Tibial nerve (tissue), 4 donors: ENCODE measurements around the gene LRP8. TPM values are rescaled to one million over a fixed set of nuclear protein-coding genes. Genes with fewer than 3 reads are reported as not detected.
"Not testable (repeated sequence)": the region's sequence is repeated elsewhere in the genome, so short reads cannot be mapped to it uniquely, and the experiment has no call there.

Experiments
- DNase-seq, 2 donors: peaks; one replicate each; pipeline ENCODE4 v3.0.0-alpha.2; 2019; ENCODE audit warnings: low spot score in 2 of 2
- H3K27ac ChIP-seq, 4 donors: fragments of 200-600 bp; sonication (generic) in 3 of 4; one replicate each; pipeline ENCODE4 v1.5.1; 2017 to 2019; ENCODE audit warnings: mild to moderate bottlenecking in 1 of 4
- H3K27me3 ChIP-seq, 2 donors: fragments of 200-600 bp; sonication (generic) in 1 of 2; one replicate each; pipeline versions ENCODE4 v1.5.1 to v1.6.0; 2017 to 2019
- H3K36me3 ChIP-seq, 3 donors: fragments of 200-600 bp; sonication (generic); one replicate each; pipeline ENCODE4 v1.5.1; 2018 to 2019
- H3K4me1 ChIP-seq, 4 donors: fragments of 200-600 bp; sonication (generic) in 3 of 4; one replicate each; pipeline ENCODE4 v1.5.1; 2017 to 2019
- H3K4me3 ChIP-seq, 4 donors: fragments of 200-600 bp; sonication (generic) in 3 of 4; one replicate each; pipeline ENCODE4 v1.5.1; 2017 to 2019; ENCODE audit warnings: mild to moderate bottlenecking in 1 of 4, moderate library complexity in 1 of 4
- H3K9me3 ChIP-seq, 4 donors: fragments of 200-600 bp; sonication (generic) in 3 of 4; one replicate each; pipeline ENCODE4 v1.5.1; 2017 to 2019
- CTCF ChIP-seq, 5 experiments: fragments of 200-600 bp in 3 of 5; fragments of 450-650 bp in 2 of 5; sonication (generic) in 3 of 5; IDR thresholded peaks; one replicate each; pipeline ENCODE4 v1.5.1; 2016 to 2019; ENCODE audit warnings: antibody characterized with exemption in 5 of 5, mild to moderate bottlenecking in 3 of 5, moderate library complexity in 2 of 5
- EP300 ChIP-seq, 2 donors: sonication (generic); formaldehyde crosslinking; IDR thresholded peaks; one replicate each; pipeline ENCODE4 v1.6.1; 2017; ENCODE audit warnings: antibody characterized with exemption in 2 of 2, mild to moderate bottlenecking in 1 of 2
- POLR2A ChIP-seq, 2 donors: fragments of 450-650 bp; IDR thresholded peaks; one replicate each; pipeline ENCODE4 v1.6.1; 2017; ENCODE audit warnings: antibody characterized with exemption in 2 of 2, mild to moderate bottlenecking in 2 of 2, moderate library complexity in 2 of 2
- WGBS, 2 donors: methylation state at CpG; one replicate each; pipeline ENCODE4 v1.1.5; 2018; 5-methylcytosine and 5-hydroxymethylcytosine counted together
- total RNA-seq, 4 donors: library from RNA; depleted of rRNA; stranded (reverse); fragments of >200 nt; gene quantifications; one replicate each; pipeline ENCODE4 v1.1.0, GENCODE V29; 2016

LRP8 gene
- total RNA-seq, 4 donors from 2014 or later: 2.2 to 15.0 (median 2.5) TPM

GRCh38 chr1:53284224-53285020, 43.4 kb downstream of the LRP8 start:
- H3K4me1 ChIP-seq: no peaks in the 10 kb centered on the region
- H3K9me3 ChIP-seq: no peaks in the 10 kb centered on the region
- H3K27ac ChIP-seq: no peak overlapping the region
- H3K4me3 ChIP-seq: no peak overlapping the region
- DNase-seq: no peak
- TF ChIP-seq POLR2A (IDR thresholded peaks at IDR 0.05): no peak
- TF ChIP-seq CTCF (IDR thresholded peaks at IDR 0.05): no peak
- no peak for TF ChIP-seq EP300 (IDR thresholded peaks at IDR 0.05)
- H3K36me3 ChIP-seq: no peaks in the 10 kb centered on the region
- no peaks in the 10 kb centered on the region for H3K27me3 ChIP-seq
- 96 to 97% methylated on average over 8 of the region's 8 CpGs for WGBS, 2 donors

- H3K27me3 ChIP-seq, H3K9me3 ChIP-seq, H3K36me3 ChIP-seq, H3K27ac ChIP-seq, DNase-seq, H3K4me3 ChIP-seq, H3K4me1 ChIP-seq: not testable (repeated sequence)
- WGBS, 2 donors: 89 to 93% methylated on average over 12 of the region's 12 CpGs
Observed at GRCh38 chr1:53283156-53283555, 44.7 kb downstream of the LRP8 start.

DNA sequence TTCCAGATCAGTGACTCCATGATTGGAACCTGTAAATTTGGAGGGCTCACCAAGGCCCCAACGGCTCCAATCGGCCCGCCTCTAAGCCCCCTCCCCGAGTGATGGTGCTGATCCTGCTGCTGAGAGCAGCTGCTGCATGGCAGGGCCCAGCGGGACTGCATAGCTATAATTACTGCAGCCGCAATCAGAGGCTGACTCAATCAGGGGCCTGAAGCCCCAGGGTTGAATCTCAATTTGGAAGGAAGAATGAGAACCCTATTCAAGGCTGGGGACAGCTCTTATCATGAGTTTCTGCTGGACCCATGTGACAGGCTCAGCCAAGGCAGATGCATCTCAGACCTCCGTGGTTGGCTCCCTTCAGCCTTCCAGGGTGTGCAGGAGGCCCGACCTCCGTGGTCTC, 46.7 kb downstream of the LRP8 start:
- 64 to 89% methylated on average over 3 to 5 of the region's 9 CpGs for WGBS, 2 donors
- H3K27me3 ChIP-seq: no peaks in the 10 kb centered on the region

GRCh38 chr1:53280496-53280895, 47.4 kb downstream of the LRP8 start:
- TF ChIP-seq CTCF (IDR thresholded peaks at IDR 0.05) (no peak), EP300 (IDR thresholded peaks at IDR 0.05) (no peak), POLR2A (IDR thresholded peaks at IDR 0.05) (no peak)
- peaks cover 0 to 2% (median 0%) of the 10 kb centered on the region in 3 donors for H3K36me3 ChIP-seq
- H3K27ac ChIP-seq: no peak overlapping the region
- no peaks in the 10 kb centered on the region for H3K9me3 ChIP-seq
- no peaks in the 10 kb centered on the region for H3K27me3 ChIP-seq
- 91% methylated on average over 8 of the region's 8 CpGs for WGBS, 2 donors
- H3K4me1 ChIP-seq: no peaks in the 10 kb centered on the region
- no peak for DNase-seq
- H3K4me3 ChIP-seq: no peak overlapping the region

More for the DNA sequence above, 46.7 kb downstream of the LRP8 start:
- no peaks in the 10 kb centered on the region for H3K36me3 ChIP-seq
- no peaks in the 10 kb centered on the region for H3K4me1 ChIP-seq
- TF ChIP-seq EP300 (IDR thresholded peaks at IDR 0.05): no peak
- no peak for TF ChIP-seq POLR2A (IDR thresholded peaks at IDR 0.05)
- TF ChIP-seq CTCF (IDR thresholded peaks at IDR 0.05): no peak
- H3K9me3 ChIP-seq: no peaks in the 10 kb centered on the region
- no peak overlapping the region for H3K27ac ChIP-seq
- H3K4me3 ChIP-seq: no peak overlapping the region
- no peak for DNase-seq

DNA sequence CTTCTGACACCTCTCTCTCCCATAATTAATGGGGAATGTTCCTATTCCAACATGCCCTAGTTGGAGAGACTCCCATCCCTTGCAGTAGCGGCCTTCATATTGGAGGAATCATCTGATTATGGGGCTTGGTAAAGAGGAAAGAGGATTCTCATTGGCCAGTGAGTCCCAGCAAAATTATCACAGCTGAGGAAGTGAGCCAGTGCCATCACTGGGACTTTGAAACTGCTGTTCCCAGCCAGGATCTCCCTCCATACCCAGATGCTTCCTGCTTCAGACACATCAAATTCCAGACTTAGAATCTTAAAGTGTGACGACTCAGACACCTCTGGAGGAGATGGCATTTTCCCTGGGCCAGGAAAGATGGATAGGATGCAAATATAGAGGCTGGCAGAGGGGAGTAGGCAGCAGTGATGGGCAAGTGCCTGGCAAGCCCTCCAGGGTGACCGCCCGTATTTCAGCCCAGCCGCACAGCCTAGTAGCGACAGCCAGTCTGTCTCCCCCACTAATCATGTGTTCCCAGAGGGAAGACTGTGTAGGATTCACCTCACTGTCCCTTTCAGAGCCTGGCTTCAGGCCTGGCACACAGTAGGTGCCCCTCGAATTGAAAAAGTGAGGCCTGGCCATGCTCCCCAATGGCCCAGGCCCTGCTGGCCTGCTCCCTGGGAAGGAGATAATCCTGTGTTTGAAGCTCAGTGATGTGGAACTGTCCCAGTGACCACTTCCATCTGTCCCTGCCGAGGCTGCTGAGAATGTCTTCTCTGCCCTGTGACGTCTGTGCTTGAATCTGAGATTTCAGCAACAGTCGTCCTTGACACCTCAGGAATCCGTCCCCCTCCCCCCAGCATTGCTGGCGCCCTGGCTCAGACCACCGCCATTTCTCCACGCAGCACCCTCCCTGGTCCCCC, 48.3 kb downstream of the LRP8 start:
- Histone ChIP-seq H3K9me3 (no peaks in the 10 kb centered on the region), H3K4me1 (no peaks in the 10 kb centered on the region), H3K4me3 (no peak overlapping the region), H3K36me3 (peaks cover 0 to 9% (median 0%) of the 10 kb centered on the region in 3 donors), H3K27me3 (no peaks in the 10 kb centered on the region), H3K27ac (no peak overlapping the region)
- TF ChIP-seq POLR2A (IDR thresholded peaks at IDR 0.05) (no peak), CTCF (IDR thresholded peaks at IDR 0.05) (no peak), EP300 (IDR thresholded peaks at IDR 0.05) (no peak)
- 82 to 86% methylated on average over 14 of the region's 14 CpGs for WGBS, 2 donors
- DNase-seq: no peak
